BJ (cell line): ENCODE results near the gene EPB41L2. TPM values are rescaled to one million over a fixed set of nuclear protein-coding genes. Genes with fewer than 3 reads are reported as not detected.

ENCODE experiments used
- CTCF ChIA-PET: fragments of 350-600 bp; formaldehyde crosslinking; extraction: SDS; loops from one replicate; lab custom pipeline; 2021; ENCODE audit warnings: antibody characterized with exemption, inconsistent platforms; lab: Yijun Ruan, JAX
- POLR2A ChIA-PET: fragments of 300-600 bp; sonication (Branson Sonifier 250); formaldehyde crosslinking; extraction: SDS; loops from one replicate; lab custom pipeline; 2021; ENCODE audit warnings: antibody characterized with exemption; lab: Charles Lee
- DNase-seq: peaks from one replicate; pipeline ENCODE4 v3.0.0-alpha.2; 2011; ENCODE audit warnings: low read depth
- H3K27me3 ChIP-seq: 2 replicates; pipeline ENCODE4 v1.6.0; 2011; ENCODE audit warnings: low read length; ENCODE audit not compliant: control insufficient read depth, insufficient read depth
- H3K36me3 ChIP-seq: 2 replicates; pipeline ENCODE4 v1.5.1; 2011; ENCODE audit warnings: low read length; ENCODE audit not compliant: control insufficient read depth, insufficient read depth
- H3K4me3 ChIP-seq: 2 replicates; pipeline ENCODE4 v1.5.1; 2011; ENCODE audit warnings: low read depth, mild to moderate bottlenecking, control low read depth, low read length
- polyA plus RNA-seq: library from polyadenylated mRNA; depleted of rRNA; stranded (reverse); fragments of >200 nt; gene quantifications from 2 replicates; pipeline ENCODE4 v1.2.3, GENCODE V29; 2011
- TF ChIP-seq, protein P1 (sequence below): IDR thresholded peaks from 2 replicates; pipeline ENCODE4 v1.5.1; 2011; ENCODE audit warnings: low read depth, mild to moderate bottlenecking, control low read depth, inconsistent platforms, low read length, moderate library complexity; ENCODE audit not compliant: insufficient read depth

The EPB41L2 gene
- polyA plus RNA-seq, 1 experiment: 24.5 TPM

- no peak for DNase-seq
- H3K27me3 ChIP-seq: no peaks in the 10 kb centered on the region
- no peaks in the 10 kb centered on the region; the same call in 1 of the 2 replicates for H3K36me3 ChIP-seq
- TF ChIP-seq, protein P1, sequence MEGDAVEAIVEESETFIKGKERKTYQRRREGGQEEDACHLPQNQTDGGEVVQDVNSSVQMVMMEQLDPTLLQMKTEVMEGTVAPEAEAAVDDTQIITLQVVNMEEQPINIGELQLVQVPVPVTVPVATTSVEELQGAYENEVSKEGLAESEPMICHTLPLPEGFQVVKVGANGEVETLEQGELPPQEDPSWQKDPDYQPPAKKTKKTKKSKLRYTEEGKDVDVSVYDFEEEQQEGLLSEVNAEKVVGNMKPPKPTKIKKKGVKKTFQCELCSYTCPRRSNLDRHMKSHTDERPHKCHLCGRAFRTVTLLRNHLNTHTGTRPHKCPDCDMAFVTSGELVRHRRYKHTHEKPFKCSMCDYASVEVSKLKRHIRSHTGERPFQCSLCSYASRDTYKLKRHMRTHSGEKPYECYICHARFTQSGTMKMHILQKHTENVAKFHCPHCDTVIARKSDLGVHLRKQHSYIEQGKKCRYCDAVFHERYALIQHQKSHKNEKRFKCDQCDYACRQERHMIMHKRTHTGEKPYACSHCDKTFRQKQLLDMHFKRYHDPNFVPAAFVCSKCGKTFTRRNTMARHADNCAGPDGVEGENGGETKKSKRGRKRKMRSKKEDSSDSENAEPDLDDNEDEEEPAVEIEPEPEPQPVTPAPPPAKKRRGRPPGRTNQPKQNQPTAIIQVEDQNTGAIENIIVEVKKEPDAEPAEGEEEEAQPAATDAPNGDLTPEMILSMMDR: no peak
- ChIA-PET CTCF (interaction anchor here (1.9 kb wide), 1 partner anchor 8 kb away, joined by 11 read pairs; no protein-coding TSS in a partner anchor), POLR2A (no interaction called here)
- no peak overlapping the region for H3K4me3 ChIP-seq
These were observed 198.7 kb downstream of the EPB41L2 start for GRCh38 chr6:130864344-130864743.

- Histone ChIP-seq H3K36me3 (no peaks in the 10 kb centered on the region; the same call in 1 of the 2 replicates), H3K4me3 (no peak overlapping the region), H3K27me3 (no peaks in the 10 kb centered on the region)
- ChIA-PET POLR2A (no interaction called here), CTCF (interaction anchor here (0.8 to 1.9 kb wide), 3 partner anchors 9 to 21 kb away, joined by 3 to 11 read pairs (median 3); no protein-coding TSS in a partner anchor)
- TF ChIP-seq, protein P1: no peak
- DNase-seq: no peak
These were observed 199.4 kb downstream of the EPB41L2 start for GRCh38 chr6:130863415-130864230.

DNA sequence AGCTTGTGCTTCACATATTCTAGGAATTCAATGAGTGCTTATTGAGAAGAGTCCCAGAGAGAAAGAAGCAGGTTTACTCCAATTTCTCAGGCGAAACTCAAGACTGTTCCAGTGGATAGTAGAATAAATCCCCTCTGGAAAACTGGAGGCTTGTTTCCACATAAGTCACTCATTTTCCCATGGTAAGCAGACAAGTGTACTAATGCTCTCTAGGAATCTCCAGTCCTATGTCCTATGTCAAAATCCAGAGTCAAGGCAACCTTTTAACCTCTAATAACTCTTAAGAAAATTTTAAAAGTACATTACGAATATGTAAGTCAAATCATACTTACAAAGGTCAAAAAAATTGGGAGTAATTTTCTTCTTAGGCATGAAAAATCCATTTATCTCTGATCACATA lies 200.7 kb downstream of the EPB41L2 start:
- H3K4me3 ChIP-seq: no peak overlapping the region
- H3K27me3 ChIP-seq: no peaks in the 10 kb centered on the region
- DNase-seq: no peak
- POLR2A ChIA-PET: no interaction called here
- CTCF ChIA-PET: interaction anchor here (0.9 to 1.9 kb wide), 3 partner anchors 10 to 22 kb away, joined by 3 to 11 read pairs (median 3); no protein-coding TSS in a partner anchor
- H3K36me3 ChIP-seq: no peaks in the 10 kb centered on the region; the same call in 1 of the 2 replicates
- TF ChIP-seq, protein P1: no peak

GRCh38 chr6:130859161-130859867 lies 203.7 kb downstream of the EPB41L2 start:
- no peaks in the 10 kb centered on the region for H3K27me3 ChIP-seq
- H3K4me3 ChIP-seq: no peak overlapping the region
- ChIA-PET POLR2A (no interaction called here), CTCF (interaction anchor here (1.2 to 4.8 kb wide), 3 partner anchors 10 to 14 kb away, joined by 3 to 28 read pairs (median 4); no protein-coding TSS in a partner anchor)
- H3K36me3 ChIP-seq: no peaks in the 10 kb centered on the region; the same call in 1 of the 2 replicates
- TF ChIP-seq, protein P1: no peak
- no peak for DNase-seq
